OCI-LY1 (cell line): ENCODE measurements around the gene PKMYT1.

Experiments used
- H2AFZ ChIP-seq: fragments of 200-600 bp; sonication (generic), shearing (Covaris generic); 2 replicates; pipeline ENCODE4 v1.6.0; 2014; ENCODE audit warnings: antibody characterized with exemption, mild to moderate bottlenecking, low read length
- H3F3A ChIP-seq: fragments of 200-600 bp; sonication (generic), shearing (Covaris generic); 2 replicates; pipeline ENCODE4 v1.6.0; 2014; ENCODE audit warnings: mild to moderate bottlenecking, antibody characterized with exemption, low read length, moderate library complexity; ENCODE audit not compliant: insufficient read depth
- H3K27ac ChIP-seq: fragments of 200-600 bp; sonication (generic); 2 replicates; pipeline ENCODE4 v1.5.1; 2014; ENCODE audit warnings: low read length, mixed run types, mild to moderate bottlenecking, low read depth; ENCODE audit not compliant: poor library complexity, severe bottlenecking
- H3K27me3 ChIP-seq: fragments of 200-600 bp; sonication (generic); 2 replicates; pipeline ENCODE4 v1.6.0; 2014; ENCODE audit warnings: antibody characterized with exemption, mild to moderate bottlenecking, low read length, moderate library complexity; ENCODE audit not compliant: insufficient read depth
- H3K36me3 ChIP-seq: fragments of 200-600 bp; sonication (generic); 2 replicates; pipeline ENCODE4 v1.6.1; 2014; ENCODE audit warnings: mild to moderate bottlenecking, antibody characterized with exemption, low read length, moderate library complexity, mixed read lengths; ENCODE audit not compliant: insufficient read depth
- H3K4me1 ChIP-seq: fragments of 200-600 bp; sonication (generic); 2 replicates; pipeline ENCODE4 v1.5.1; 2014; ENCODE audit warnings: mild to moderate bottlenecking, low read length, moderate library complexity; ENCODE audit not compliant: insufficient read depth, severe bottlenecking
- H3K4me2 ChIP-seq: fragments of 200-600 bp; sonication (generic), shearing (Covaris generic); 2 replicates; pipeline ENCODE4 v1.6.1; 2014; ENCODE audit warnings: low read length
- H3K4me3 ChIP-seq: fragments of 200-600 bp; sonication (generic); 2 replicates; pipeline ENCODE4 v1.5.1; 2014; ENCODE audit warnings: low read length, low read depth, mild to moderate bottlenecking, mixed read lengths; ENCODE audit not compliant: poor library complexity, severe bottlenecking
- H3K79me2 ChIP-seq: fragments of 200-600 bp; shearing (Covaris generic); 2 replicates; pipeline ENCODE4 v1.6.1; 2016; ENCODE audit warnings: mixed run types, low read length, mixed read lengths; ENCODE audit not compliant: insufficient read depth
- H3K9ac ChIP-seq: fragments of 200-600 bp; sonication (generic), shearing (Covaris generic); 2 replicates; pipeline ENCODE4 v1.6.1; 2014; ENCODE audit warnings: mild to moderate bottlenecking, low read length, mixed read lengths
- H3K9me2 ChIP-seq: fragments of 200-600 bp; sonication (generic), shearing (Covaris generic); 2 replicates; pipeline ENCODE4 v1.6.1; 2014; ENCODE audit warnings: low read depth, mild to moderate bottlenecking, low read length, mixed read lengths
- H3K9me3 ChIP-seq: fragments of 200-600 bp; shearing (Covaris generic); 2 replicates; pipeline ENCODE4 v1.6.1; 2014; ENCODE audit warnings: low read length, mixed read lengths
- H4K20me1 ChIP-seq: fragments of 200-600 bp; sonication (generic), shearing (Covaris generic); 2 replicates; pipeline ENCODE4 v1.6.0; 2016; ENCODE audit warnings: mild to moderate bottlenecking, low read length; ENCODE audit not compliant: insufficient read depth
- CTCF ChIP-seq: fragments of 200-600 bp; sonication (generic), shearing (Covaris generic); IDR thresholded peaks from 2 replicates; pipeline ENCODE4 v1.5.1; 2017; ENCODE audit warnings: mild to moderate bottlenecking, antibody characterized with exemption, low read length, moderate library complexity, mixed read lengths
- EZH2 ChIP-seq: fragments of 200-600 bp; sonication (generic), shearing (Covaris generic); IDR thresholded peaks from 2 replicates; pipeline ENCODE4 v1.8.0; 2017; ENCODE audit warnings: borderline replicate concordance, mixed run types, mild to moderate bottlenecking, antibody characterized with exemption, low read length, moderate library complexity, mixed read lengths

PKMYT1 gene

GRCh38 chr16:3007957-3008689 is 27.9 kb upstream of the PKMYT1 start:
- H3K4me2 ChIP-seq: no peak overlapping the region
- no peaks in the 10 kb centered on the region for H3K36me3 ChIP-seq
- no peaks in the 10 kb centered on the region for H4K20me1 ChIP-seq
- no peak overlapping the region for H3K27ac ChIP-seq
- no peak overlapping the region for H3K4me3 ChIP-seq
- peaks cover 4% of the 10 kb centered on the region for H3K4me1 ChIP-seq
- H3K9ac ChIP-seq: no peak overlapping the region
- no peak overlapping the region for H2AFZ ChIP-seq
- no peaks in the 10 kb centered on the region for H3K9me2 ChIP-seq
- H3F3A ChIP-seq: no peaks in the 10 kb centered on the region
- H3K27me3 ChIP-seq: peaks cover 26% of the 10 kb centered on the region
- TF ChIP-seq CTCF: no peak
- TF ChIP-seq EZH2: no peak
- H3K79me2 ChIP-seq: no peaks in the 10 kb centered on the region
- H3K9me3 ChIP-seq: no peaks in the 10 kb centered on the region

GRCh38 chr16:3007059-3007956 is 27.1 kb upstream of the PKMYT1 start:
- no peak overlapping the region for H3K27ac ChIP-seq
- H3K4me2 ChIP-seq: no peak overlapping the region
- no peaks in the 10 kb centered on the region for H3K9me3 ChIP-seq
- no peaks in the 10 kb centered on the region for H3K36me3 ChIP-seq
- H2AFZ ChIP-seq: no peak overlapping the region
- H3K4me3 ChIP-seq: no peak overlapping the region
- H4K20me1 ChIP-seq: no peaks in the 10 kb centered on the region
- H3K4me1 ChIP-seq: peaks cover 4% of the 10 kb centered on the region
- peaks cover 23% of the 10 kb centered on the region for H3K27me3 ChIP-seq
- no peaks in the 10 kb centered on the region for H3K9me2 ChIP-seq
- H3K9ac ChIP-seq: no peak overlapping the region
- H3F3A ChIP-seq: no peaks in the 10 kb centered on the region
- no peaks in the 10 kb centered on the region for H3K79me2 ChIP-seq
- TF ChIP-seq EZH2 (no peak), CTCF (no peak)

GRCh38 chr16:3004781-3005284 is 24.6 kb upstream of the PKMYT1 start:
- H3K27me3 ChIP-seq: peaks cover 17% of the 10 kb centered on the region
- peak overlapping the region; percentile 37; the same call in 1 of the 2 replicates for H3K9ac ChIP-seq
- H2AFZ ChIP-seq: no peak overlapping the region
- no peaks in the 10 kb centered on the region for H4K20me1 ChIP-seq
- no peaks in the 10 kb centered on the region for H3K9me2 ChIP-seq
- no peaks in the 10 kb centered on the region for H3K36me3 ChIP-seq
- no peaks in the 10 kb centered on the region for H3K79me2 ChIP-seq
- TF ChIP-seq EZH2 (no peak), CTCF (no peak)
- peak overlapping the region; percentile 55 for H3K4me3 ChIP-seq
- no peak overlapping the region for H3K27ac ChIP-seq
- H3F3A ChIP-seq: no peaks in the 10 kb centered on the region
- peaks cover 4% of the 10 kb centered on the region for H3K4me1 ChIP-seq
- H3K9me3 ChIP-seq: no peaks in the 10 kb centered on the region
- peak overlapping the region; percentile 65 for H3K4me2 ChIP-seq
